Measurements from ENCODE around the gene RAD51B. TPM values are rescaled to one million over a fixed set of nuclear protein-coding genes. Genes with fewer than 3 reads are reported as not detected.
A peak's percentile ranks its signal among the peaks of the same experiment; 100 is the strongest.

Gene RAD51B
- total RNA-seq, 4 donors from 2014 or later = 12.6 to 26.4 (median 16.7) TPM

DNA sequence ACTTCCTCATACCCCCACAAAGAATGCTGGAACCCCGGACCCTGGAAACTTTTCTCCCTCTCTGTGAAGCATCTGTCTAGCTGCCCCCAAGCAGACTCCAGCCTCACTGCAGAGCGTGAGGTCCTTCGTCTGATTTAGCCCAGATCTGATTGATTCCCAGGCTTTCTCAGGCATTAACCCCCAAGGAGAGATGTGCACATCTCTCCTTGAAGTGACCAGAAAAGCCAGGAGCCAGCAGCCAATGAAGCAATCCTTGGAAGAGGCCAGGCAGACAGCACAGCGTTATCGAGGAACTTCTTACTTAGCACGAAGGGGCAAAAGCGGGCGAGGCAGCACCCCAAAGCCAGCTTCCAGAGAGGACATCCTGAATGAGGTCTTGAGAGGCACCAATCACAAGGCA is 872.6 kb downstream of the RAD51B start:
- WGBS, 2 donors = 88 to 94% methylated on average over 8 of the region's 8 CpGs
- Histone ChIP-seq H3K36me3 (no peaks in the 10 kb centered on the region), H3K27me3 (no peaks in the 10 kb centered on the region), H3K4me3 (no peak overlapping the region), H3K4me1 (peaks cover 0 to 61% (median 19%) of the 10 kb centered on the region in 4 donors), H3K27ac (no peak overlapping the region), H3K9me3 (no peaks in the 10 kb centered on the region)
- no peak for DNase-seq (ENCODE audit: low spot score in 2 of 2)
- TF ChIP-seq EP300 (IDR thresholded peaks at IDR 0.05) = no peak
- TF ChIP-seq, protein P1, sequence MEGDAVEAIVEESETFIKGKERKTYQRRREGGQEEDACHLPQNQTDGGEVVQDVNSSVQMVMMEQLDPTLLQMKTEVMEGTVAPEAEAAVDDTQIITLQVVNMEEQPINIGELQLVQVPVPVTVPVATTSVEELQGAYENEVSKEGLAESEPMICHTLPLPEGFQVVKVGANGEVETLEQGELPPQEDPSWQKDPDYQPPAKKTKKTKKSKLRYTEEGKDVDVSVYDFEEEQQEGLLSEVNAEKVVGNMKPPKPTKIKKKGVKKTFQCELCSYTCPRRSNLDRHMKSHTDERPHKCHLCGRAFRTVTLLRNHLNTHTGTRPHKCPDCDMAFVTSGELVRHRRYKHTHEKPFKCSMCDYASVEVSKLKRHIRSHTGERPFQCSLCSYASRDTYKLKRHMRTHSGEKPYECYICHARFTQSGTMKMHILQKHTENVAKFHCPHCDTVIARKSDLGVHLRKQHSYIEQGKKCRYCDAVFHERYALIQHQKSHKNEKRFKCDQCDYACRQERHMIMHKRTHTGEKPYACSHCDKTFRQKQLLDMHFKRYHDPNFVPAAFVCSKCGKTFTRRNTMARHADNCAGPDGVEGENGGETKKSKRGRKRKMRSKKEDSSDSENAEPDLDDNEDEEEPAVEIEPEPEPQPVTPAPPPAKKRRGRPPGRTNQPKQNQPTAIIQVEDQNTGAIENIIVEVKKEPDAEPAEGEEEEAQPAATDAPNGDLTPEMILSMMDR (IDR thresholded peaks at IDR 0.05) = no peak
- no peak for TF ChIP-seq POLR2A (IDR thresholded peaks at IDR 0.05)

DNA sequence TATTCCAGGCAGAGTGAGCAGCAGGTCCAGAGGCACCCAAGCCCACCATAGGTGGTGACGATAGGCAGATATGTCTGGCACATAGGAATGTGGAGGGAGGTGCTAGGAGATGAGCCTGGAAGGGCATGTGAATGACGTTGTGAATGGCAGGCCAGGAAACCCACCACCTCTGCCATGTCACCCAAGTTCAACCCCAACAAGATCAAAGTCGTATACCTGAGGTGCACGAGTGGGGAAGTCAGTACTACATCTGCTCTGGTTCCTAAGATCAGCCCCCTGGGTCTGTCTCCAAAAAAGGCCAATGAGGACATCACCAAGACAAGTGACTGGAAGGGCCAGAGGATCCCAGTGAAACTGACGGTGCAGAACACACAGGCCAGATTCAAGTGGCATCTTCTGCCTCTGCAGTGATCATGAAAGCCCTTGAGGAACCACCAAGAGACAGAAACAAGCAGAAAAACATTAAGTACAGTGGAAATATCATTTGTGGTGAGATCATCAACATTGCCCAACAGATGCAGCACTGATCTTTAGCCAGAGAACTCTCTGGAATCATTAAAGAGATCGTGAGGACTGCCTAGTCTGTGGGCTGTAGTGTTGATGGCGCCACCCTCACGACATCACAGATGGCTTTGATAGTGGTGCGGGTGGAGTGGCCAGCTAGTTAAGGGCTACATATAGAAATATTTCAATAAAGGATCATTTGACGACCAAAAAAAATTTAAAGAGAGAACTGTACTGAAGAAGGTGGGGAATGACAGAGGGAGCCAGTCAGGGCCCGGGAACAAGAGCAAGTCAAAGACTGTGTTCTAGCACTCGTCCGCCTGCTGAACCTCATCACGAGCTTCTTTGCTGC is 873.6 kb downstream of the RAD51B start:
- TF ChIP-seq POLR2A (IDR thresholded peaks at IDR 0.05) (no peak), EP300 (IDR thresholded peaks at IDR 0.05) (peak in 1 of 2 donors; percentile 68)
- TF ChIP-seq, protein P1 (IDR thresholded peaks at IDR 0.05) = no peak
- Histone ChIP-seq H3K9me3 (no peaks in the 10 kb centered on the region), H3K36me3 (no peaks in the 10 kb centered on the region), H3K27me3 (no peaks in the 10 kb centered on the region), H3K4me1 (peaks cover 0 to 61% (median 19%) of the 10 kb centered on the region in 4 donors), H3K27ac (peak overlapping the region in 2 of 4 donors; percentile 23 to 45), H3K4me3 (no peak overlapping the region)
- DNase-seq (ENCODE audit: low spot score in 2 of 2) = peak in 1 of 2 donors; percentile 47
- WGBS, 2 donors = 82 to 84% methylated on average over 14 of the region's 14 CpGs

DNA sequence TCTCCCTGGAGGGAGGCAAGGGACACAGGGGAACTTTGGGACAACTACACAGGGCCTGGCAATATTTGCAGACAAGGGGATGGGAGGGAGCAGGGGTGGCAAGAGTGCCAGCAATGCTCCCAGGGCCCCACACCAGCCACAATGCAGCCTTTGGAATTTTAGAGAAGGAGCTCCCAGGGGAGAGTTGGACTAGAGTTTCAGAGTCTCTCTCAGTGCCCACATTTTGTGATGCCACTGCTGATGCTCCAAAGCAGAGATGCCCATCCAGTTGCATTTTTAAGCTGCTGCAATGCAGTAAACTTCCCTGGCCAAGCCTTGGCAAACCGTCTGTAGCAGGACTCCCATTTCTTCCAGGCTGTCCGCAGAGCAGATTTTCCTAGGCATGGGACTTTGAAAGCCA is 874.3 kb downstream of the RAD51B start:
- Histone ChIP-seq H3K4me3 (no peak overlapping the region), H3K9me3 (no peaks in the 10 kb centered on the region), H3K27me3 (no peaks in the 10 kb centered on the region), H3K4me1 (peaks cover 0 to 54% (median 17%) of the 10 kb centered on the region in 4 donors), H3K36me3 (no peaks in the 10 kb centered on the region), H3K27ac (peak overlapping the region in 2 of 4 donors; percentile 45 to 55)
- DNase-seq (ENCODE audit: low spot score in 2 of 2) = no peak
- 67 to 79% methylated on average over 2 of the region's 2 CpGs for WGBS, 2 donors
- TF ChIP-seq POLR2A (IDR thresholded peaks at IDR 0.05) = no peak
- no peak for TF ChIP-seq EP300 (IDR thresholded peaks at IDR 0.05)

DNA sequence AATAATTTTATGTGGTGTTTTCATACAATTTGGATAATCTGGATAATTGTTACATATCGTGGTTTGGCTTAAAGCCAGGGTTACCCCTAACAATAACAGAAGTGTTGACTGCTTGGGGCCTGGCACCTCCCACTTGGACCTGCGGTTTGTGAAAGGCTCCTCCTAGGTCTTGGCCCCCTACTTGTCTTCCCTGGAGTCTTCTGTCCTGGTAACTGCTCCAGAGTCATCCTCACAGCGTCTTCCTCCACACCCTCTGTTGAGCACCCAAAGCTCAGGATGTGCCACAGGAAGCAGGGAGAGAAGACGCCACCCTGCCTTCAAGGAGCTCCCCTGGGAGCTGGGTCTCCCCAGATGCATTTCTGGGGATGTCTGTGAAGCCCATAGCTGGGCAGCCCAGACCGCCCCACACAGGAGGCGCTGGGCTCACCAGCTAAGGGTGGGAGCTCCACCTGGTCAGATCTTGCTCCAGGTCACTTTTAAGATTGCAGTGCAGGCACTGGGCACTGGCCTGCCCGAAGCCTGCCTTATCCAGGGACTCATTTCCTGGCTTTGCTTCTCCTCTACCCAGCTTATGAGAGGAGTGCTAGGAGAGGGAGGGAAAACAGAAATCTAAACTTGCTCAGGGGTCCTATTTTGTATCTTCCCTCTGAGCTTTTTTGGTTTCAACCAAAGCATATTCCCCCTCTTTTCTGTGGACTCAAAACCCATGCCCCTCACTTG is 875.1 kb downstream of the RAD51B start:
- WGBS, 2 donors = 76 to 80% methylated on average over 7 of the region's 7 CpGs

DNA sequence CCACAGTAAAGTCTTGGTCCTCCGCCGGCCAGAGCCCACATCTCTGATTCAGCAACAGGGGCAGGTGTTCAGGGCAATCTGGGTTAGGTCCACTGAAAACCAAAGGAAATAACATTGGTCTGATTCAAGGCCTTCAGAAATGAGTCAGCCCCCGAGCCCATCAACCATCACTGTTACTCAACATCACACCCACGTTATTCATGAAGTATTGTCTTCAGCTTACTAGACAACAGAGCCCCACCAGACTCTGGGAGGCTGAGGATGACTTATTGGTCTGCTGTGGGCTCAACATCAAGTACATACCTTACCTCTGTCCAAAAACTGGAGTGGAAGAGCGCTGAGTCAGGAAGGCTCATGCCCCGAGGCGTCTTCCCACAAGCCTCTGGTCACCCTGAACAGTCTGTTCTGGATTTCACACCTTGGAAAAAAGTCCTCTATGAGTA is 875.8 kb downstream of the RAD51B start:
- no peaks in the 10 kb centered on the region for H3K27me3 ChIP-seq
- H3K4me3 ChIP-seq = no peak overlapping the region
- H3K36me3 ChIP-seq = no peaks in the 10 kb centered on the region
- DNase-seq (ENCODE audit: low spot score in 2 of 2) = peak in 1 of 2 donors; percentile 48
- H3K9me3 ChIP-seq = no peaks in the 10 kb centered on the region
- H3K4me1 ChIP-seq = peaks cover 0 to 41% (median 14%) of the 10 kb centered on the region in 4 donors
- H3K27ac ChIP-seq = peak overlapping the region in 1 of 4 donors; percentile 52
- 67 to 68% methylated on average over 7 of the region's 7 CpGs for WGBS, 2 donors
- TF ChIP-seq, protein P1 (IDR thresholded peaks at IDR 0.05) = no peak
- TF ChIP-seq EP300 (IDR thresholded peaks at IDR 0.05) = peak in 1 of 2 donors; percentile 54

More for the DNA sequence above, 875.1 kb downstream of the RAD51B start:
- Histone ChIP-seq H3K27ac (peak overlapping the region in 2 of 4 donors; percentile 53 to 55), H3K4me1 (peaks cover 0 to 47% (median 15%) of the 10 kb centered on the region in 4 donors), H3K9me3 (no peaks in the 10 kb centered on the region), H3K27me3 (no peaks in the 10 kb centered on the region), H3K36me3 (no peaks in the 10 kb centered on the region), H3K4me3 (no peak overlapping the region)
- TF ChIP-seq, protein P1 (IDR thresholded peaks at IDR 0.05) = no peak
- TF ChIP-seq POLR2A (IDR thresholded peaks at IDR 0.05) (no peak), EP300 (IDR thresholded peaks at IDR 0.05) (no peak)
- no peak for DNase-seq (ENCODE audit: low spot score in 2 of 2)

All from tibial nerve (tissue), 4 donors.